SK-N-SH (cell line): Measurements from ENCODE around the gene SQOR. TPM values are rescaled to one million over a fixed set of nuclear protein-coding genes. Genes with fewer than 3 reads are reported as not detected.

Source experiments
- CTCF ChIA-PET: fragments of 300-600, 350-600 bp; formaldehyde crosslinking; extraction: SDS; loops from one replicate; lab custom pipeline; 2021; lab: Yijun Ruan, JAX
- POLR2A ChIA-PET: fragments of 350-600 bp; sonication (Branson Sonifier 250); formaldehyde crosslinking; extraction: SDS; loops from one replicate; lab custom pipeline; 2020; ENCODE audit warnings: antibody characterized with exemption, inconsistent platforms; lab: Yijun Ruan, JAX
- DNase-seq: peaks from one replicate; pipeline ENCODE4 v3.0.0; 2012
- H2AFZ ChIP-seq: fragments of 200-600 bp; sonication (generic); 2 replicates; pipeline ENCODE4 v1.8.1; 2016; ENCODE audit warnings: antibody characterized with exemption, mild to moderate bottlenecking, low read depth
- H3F3A ChIP-seq: fragments of 200-600 bp; sonication (generic); replicated peaks from 2 replicates; pipeline ENCODE3; 2016; ENCODE audit warnings: antibody characterized with exemption, mild to moderate bottlenecking; ENCODE audit not compliant: insufficient read depth
- H3K27ac ChIP-seq, 2 experiments: fragments of 200-500 bp in 1 of 2; fragments of 200-600 bp in 1 of 2; sonication (Bioruptor generic) in 1 of 2; sonication (generic), shearing (Covaris generic) in 1 of 2; 2 replicates each; pipeline versions ENCODE4 v1.5.1 to v1.6.1; 2014 to 2016; ENCODE audit warnings: low read depth in 2 of 2, inconsistent platforms in 1 of 2, low read length in 1 of 2, mild to moderate bottlenecking in 1 of 2, mixed read lengths in 1 of 2
- H3K27me3 ChIP-seq: fragments of 200-600 bp; sonication (generic), shearing (Covaris generic); 2 replicates; pipeline ENCODE4 v1.6.1; 2016; ENCODE audit warnings: mixed run types; ENCODE audit not compliant: insufficient read depth
- H3K36me3 ChIP-seq, 2 experiments: fragments of 200-500 bp in 1 of 2; fragments of 200-600 bp in 1 of 2; sonication (Bioruptor generic) in 1 of 2; sonication (generic) in 1 of 2; replicated peaks in 1 of 2; 2 replicates each; pipeline versions ENCODE3 to v1.5.1; 2014 to 2016; ENCODE audit warnings: low read length in 1 of 2, mild to moderate bottlenecking in 1 of 2; ENCODE audit not compliant: insufficient read depth in 2 of 2, control insufficient read depth in 1 of 2
- H3K4me1 ChIP-seq, 2 experiments: fragments of 200-500 bp in 1 of 2; fragments of 200-600 bp in 1 of 2; sonication (Bioruptor generic) in 1 of 2; sonication (generic), shearing (Covaris generic) in 1 of 2; 2 replicates each; pipeline versions ENCODE4 v1.5.1 to v1.6.1; 2014 to 2016; ENCODE audit warnings: low read depth in 1 of 2, low read length in 1 of 2, mixed run types in 1 of 2; ENCODE audit not compliant: insufficient read depth in 2 of 2, control insufficient read depth in 1 of 2
- H3K4me2 ChIP-seq: fragments of 200-600 bp; sonication (generic), shearing (Covaris generic); 2 replicates; pipeline ENCODE4 v1.6.1; 2017; ENCODE audit warnings: mixed run types
- H3K4me3 ChIP-seq, 2 experiments: fragments of 200-500 bp in 1 of 2; fragments of 200-600 bp in 1 of 2; sonication (Bioruptor generic) in 1 of 2; sonication (generic), shearing (Covaris generic) in 1 of 2; 2 replicates each; pipeline versions ENCODE4 v1.5.1 to v1.8.1; 2014 to 2016; ENCODE audit warnings: low read depth in 2 of 2, inconsistent platforms in 1 of 2, low read length in 1 of 2, mild to moderate bottlenecking in 1 of 2, mixed read lengths in 1 of 2, moderate library complexity in 1 of 2
- H3K79me2 ChIP-seq: fragments of 200-600 bp; sonication (generic); 2 replicates; pipeline ENCODE4 v1.8.1; 2017; ENCODE audit warnings: mild to moderate bottlenecking; ENCODE audit not compliant: insufficient read depth
- H3K9ac ChIP-seq: fragments of 200-600 bp; sonication (generic); 2 replicates; pipeline ENCODE4 v1.6.1; 2017; ENCODE audit warnings: mixed run types
- H3K9me2 ChIP-seq: fragments of 200-600 bp; sonication (generic); 2 replicates; pipeline ENCODE4 v1.6.1; 2017; ENCODE audit warnings: mixed run types
- H3K9me3 ChIP-seq: fragments of 200-600 bp; sonication (generic); 2 replicates; pipeline ENCODE4 v1.6.1; 2017; ENCODE audit warnings: mixed run types, mild to moderate bottlenecking, moderate library complexity
- H4K20me1 ChIP-seq: fragments of 200-600 bp; sonication (generic); 2 replicates; pipeline ENCODE4 v1.6.1; 2017; ENCODE audit warnings: mild to moderate bottlenecking, mixed run types; ENCODE audit not compliant: insufficient read depth
- EP300 ChIP-seq, 2 experiments: IDR thresholded peaks; 2 replicates each; pipeline versions ENCODE4 v1.4.0 to v1.6.1; 2012; ENCODE audit warnings: borderline replicate concordance in 1 of 2, low read depth in 1 of 2, low read length in 1 of 2
- FOXM1 ChIP-seq: IDR thresholded peaks from 2 replicates; pipeline ENCODE4 v1.4.0; 2012; ENCODE audit warnings: low read depth, mild to moderate bottlenecking
- GABPA ChIP-seq: IDR thresholded peaks from 2 replicates; pipeline ENCODE4 v1.4.0; 2012; ENCODE audit warnings: low read depth, mild to moderate bottlenecking
- NRF1 ChIP-seq: IDR thresholded peaks from 2 replicates; pipeline ENCODE4 v1.6.1; 2012; ENCODE audit warnings: low read depth, mild to moderate bottlenecking, low read length
- RAD21 ChIP-seq: IDR thresholded peaks from 2 replicates; pipeline ENCODE4 v1.6.1; 2012; ENCODE audit warnings: mild to moderate bottlenecking, low read length
- REST ChIP-seq: IDR thresholded peaks from 2 replicates; pipeline ENCODE4 v1.6.1; 2012; ENCODE audit warnings: mild to moderate bottlenecking, low read depth, low read length, moderate library complexity
- RFX5 ChIP-seq: IDR thresholded peaks from 2 replicates; pipeline ENCODE4 v1.6.1; 2012; ENCODE audit warnings: mild to moderate bottlenecking, improper control_type of control experiment, low read length
- RXRA ChIP-seq: IDR thresholded peaks from 2 replicates; pipeline ENCODE4 v1.4.0; 2012; ENCODE audit warnings: low read depth, mild to moderate bottlenecking, borderline replicate concordance
- TCF12 ChIP-seq: IDR thresholded peaks from 2 replicates; pipeline ENCODE4 v1.4.0; 2012
- TEAD4 ChIP-seq: IDR thresholded peaks from 2 replicates; pipeline ENCODE4 v1.4.0; 2012; ENCODE audit warnings: mild to moderate bottlenecking, borderline replicate concordance; ENCODE audit not compliant: insufficient read depth
- YY1 ChIP-seq: IDR thresholded peaks from 2 replicates; pipeline ENCODE4 v1.4.0; 2012; ENCODE audit warnings: low read depth, mild to moderate bottlenecking
- WGBS: methylation state at CpG from one replicate; pipeline ENCODE4 v1.1.6; 2017; ENCODE audit warnings: low lambda C conversion rate; 5-methylcytosine and 5-hydroxymethylcytosine counted together
- polyA plus RNA-seq, 3 experiments: library from polyadenylated mRNA; depleted of rRNA; stranded (reverse); fragments of >200 nt; gene quantifications; 2 replicates each; pipeline ENCODE4 v1.2.3, GENCODE V29; 2012

Gene SQOR
- polyA plus RNA-seq, 1 of the 3 experiments (the other 2 are of a cell fraction), result 7.8 TPM

GRCh38 chr15:45644437-45644836 is 9.6 kb downstream of the SQOR start:
- Histone ChIP-seq H2AFZ (no peak overlapping the region), H3F3A (peaks cover 29% of the 10 kb centered on the region), H3K4me3 (no peak overlapping the region), H3K4me1 (peaks cover 0 to 21% of the 10 kb centered on the region in 2 experiments; a peak in 2 of 4 replicates), H3K27ac (no peak overlapping the region), H3K79me2 (no peaks in the 10 kb centered on the region), H3K9me2 (no peaks in the 10 kb centered on the region), H3K4me2 (no peak overlapping the region), H3K9me3 (no peaks in the 10 kb centered on the region), H4K20me1 (no peaks in the 10 kb centered on the region), H3K27me3 (no peaks in the 10 kb centered on the region), H3K9ac (no peak overlapping the region), H3K36me3 (no peaks in the 10 kb centered on the region)
- no peak for TF ChIP-seq RXRA
- no peak for TF ChIP-seq FOXM1
- TF ChIP-seq YY1, result no peak
- TF ChIP-seq RAD21, result no peak
- POLR2A ChIA-PET, result no interaction called here
- DNase-seq, result no peak
- CTCF ChIA-PET, result interaction anchor here (1.3 kb wide), 1 partner anchor 9 kb away, joined by 4 read pairs; the partner anchor contains the start of gene SQOR
- 66% methylated on average over 2 of the region's 2 CpGs for WGBS

- Histone ChIP-seq H3K4me1 (peaks cover 0 to 21% of the 10 kb centered on the region in 2 experiments; a peak in 2 of 4 replicates), H2AFZ (no peak overlapping the region), H3K9ac (no peak overlapping the region), H3K27ac (no peak overlapping the region), H3K27me3 (no peaks in the 10 kb centered on the region), H3K9me3 (no peaks in the 10 kb centered on the region), H3K4me3 (no peak overlapping the region), H3K9me2 (no peaks in the 10 kb centered on the region), H3K4me2 (peak overlapping the region; percentile 40; the same call in 1 of the 2 replicates), H3K79me2 (no peaks in the 10 kb centered on the region), H3K36me3 (no peaks in the 10 kb centered on the region), H4K20me1 (no peaks in the 10 kb centered on the region), H3F3A (peaks cover 27% of the 10 kb centered on the region)
- WGBS, result 87% methylated on average over 9 of the region's 9 CpGs
- DNase-seq, result no peak
- ChIA-PET CTCF (interaction anchor here (0.9 to 1.6 kb wide), 2 partner anchors 10 to 52 kb away, joined by 3 to 8 read pairs; partner anchors contain the start of gene SQOR), POLR2A (no interaction called here)
- no peak for TF ChIP-seq GABPA
- TF ChIP-seq RFX5, result no peak
- TF ChIP-seq EP300 (IDR thresholded peaks at IDR 0.05; ENCODE audit: borderline replicate concordance in 1 of 2, low read depth in 1 of 2, low read length in 1 of 2), result no peak
- no peak for TF ChIP-seq TEAD4
These were observed 10.5 kb downstream of the SQOR start for GRCh38 chr15:45645026-45645980.

GRCh38 chr15:45646220-45646619 is 11.4 kb downstream of the SQOR start:
- Histone ChIP-seq H3K4me1 (peaks cover 0 to 13% of the 10 kb centered on the region in 2 experiments; a peak in 2 of 4 replicates), H3K9me3 (no peaks in the 10 kb centered on the region), H4K20me1 (no peaks in the 10 kb centered on the region), H3K9ac (no peak overlapping the region), H3F3A (peaks cover 18% of the 10 kb centered on the region), H3K4me2 (0 out of 2 replicates have a peak overlapping the region, but pooled peaks have one; percentile 40), H2AFZ (peak overlapping the region; percentile 26; the same call in 1 of the 2 replicates), H3K27ac (no peak overlapping the region), H3K9me2 (no peaks in the 10 kb centered on the region), H3K4me3 (no peak overlapping the region), H3K79me2 (no peaks in the 10 kb centered on the region), H3K36me3 (no peaks in the 10 kb centered on the region), H3K27me3 (no peaks in the 10 kb centered on the region)
- 69% methylated on average over 3 of the region's 3 CpGs for WGBS
- TF ChIP-seq TCF12 (no peak), REST (no peak), NRF1 (no peak), EP300 (IDR thresholded peaks at IDR 0.05; ENCODE audit: borderline replicate concordance in 1 of 2, low read depth in 1 of 2, low read length in 1 of 2) (no peak), RAD21 (no peak)
- ChIA-PET POLR2A (no interaction called here), CTCF (interaction anchor here (0.9 to 1.6 kb wide), 2 partner anchors 11 to 53 kb away, joined by 3 to 8 read pairs; partner anchors contain the start of gene SQOR)
- no peak for DNase-seq
